Type B pancreatic cell (in vitro differentiated cells): ENCODE results near the gene PKP1. TPM values are rescaled to one million over a fixed set of nuclear protein-coding genes. Genes with fewer than 3 reads are reported as not detected.
A peak's percentile ranks its signal among the peaks of the same experiment; 100 is the strongest.

Experiments used
- DNase-seq: peaks from one replicate; pipeline ENCODE4 v3.0.0; 2021; ENCODE audit warnings: mixed read lengths; ENCODE audit not compliant: unreplicated experiment; ENCODE audit errors: extremely low spot score
- H3K27ac Mint-ChIP-seq: 2 replicates; pipeline ENCODE4 v1.8.0; 2021; ENCODE audit warnings: mild to moderate bottlenecking, mixed read lengths
- H3K27me3 Mint-ChIP-seq: 2 replicates; pipeline ENCODE4 v1.8.0; 2021; ENCODE audit warnings: mixed read lengths
- H3K36me3 Mint-ChIP-seq: 2 replicates; pipeline ENCODE4 v1.8.0; 2021; ENCODE audit warnings: mixed read lengths
- H3K4me1 Mint-ChIP-seq: one replicate; pipeline ENCODE4 v1.8.0; 2021; ENCODE audit warnings: mixed read lengths; ENCODE audit not compliant: unreplicated experiment
- H3K4me3 Mint-ChIP-seq: 2 replicates; pipeline ENCODE4 v1.8.0; 2021; ENCODE audit warnings: mild to moderate bottlenecking, mixed read lengths
- H3K9me3 Mint-ChIP-seq: 2 replicates; pipeline ENCODE4 v1.8.0; 2021; ENCODE audit warnings: mixed read lengths
- CTCF ChIP-seq: fragments of 200-600 bp; sonication (generic); conservative IDR thresholded peaks from 2 replicates; pipeline ENCODE4 v1.5.0; 2021; ENCODE audit warnings: antibody characterized with exemption, mild to moderate bottlenecking
- total RNA-seq: library from RNA; stranded (reverse); gene quantifications from 2 replicates; pipeline ENCODE4 v1.2.1, GENCODE V29; 2021; ENCODE audit warnings: low replicate concordance

Gene PKP1
- total RNA-seq, 1 donor from 2014 or later: 7.6 TPM

- Mint-ChIP-seq H3K27me3 (peaks cover 12% of the 10 kb centered on the region), H3K4me1 (peaks cover 12% of the 10 kb centered on the region), H3K36me3 (no peaks in the 10 kb centered on the region), H3K27ac (no peak overlapping the region), H3K4me3 (no peak overlapping the region), H3K9me3 (no peaks in the 10 kb centered on the region)
- TF ChIP-seq CTCF: no peak
- no peak for DNase-seq
These were observed 52.6 kb downstream of the PKP1 start for GRCh38 chr1:201335901-201336300.

GRCh38 chr1:201336711-201337450 is 53.6 kb downstream of the PKP1 start:
- DNase-seq: no peak
- Mint-ChIP-seq H3K9me3 (no peaks in the 10 kb centered on the region), H3K27me3 (peaks cover 12% of the 10 kb centered on the region), H3K27ac (no peak overlapping the region), H3K4me1 (peaks cover 12% of the 10 kb centered on the region), H3K4me3 (no peak overlapping the region), H3K36me3 (no peaks in the 10 kb centered on the region)
- no peak for TF ChIP-seq CTCF

GRCh38 chr1:201341377-201341776 is 58.1 kb downstream of the PKP1 start:
- no peak for TF ChIP-seq CTCF
- no peak overlapping the region for H3K4me3 Mint-ChIP-seq

GRCh38 chr1:201344206-201345080 is 61.1 kb downstream of the PKP1 start:
- Mint-ChIP-seq H3K36me3 (no peaks in the 10 kb centered on the region), H3K27ac (peak overlapping the region; percentile 61), H3K4me1 (peaks cover 27% of the 10 kb centered on the region), H3K4me3 (no peak overlapping the region), H3K9me3 (no peaks in the 10 kb centered on the region), H3K27me3 (peaks cover 15% of the 10 kb centered on the region)
- DNase-seq: no peak
- no peak for TF ChIP-seq CTCF

More at GRCh38 chr1:201341377-201341776, 58.1 kb downstream of the PKP1 start:
- DNase-seq: no peak
- H3K9me3 Mint-ChIP-seq: no peaks in the 10 kb centered on the region
- peaks cover 13% of the 10 kb centered on the region for H3K4me1 Mint-ChIP-seq
- H3K27ac Mint-ChIP-seq: no peak overlapping the region
- H3K27me3 Mint-ChIP-seq: peaks cover 9% of the 10 kb centered on the region
- no peaks in the 10 kb centered on the region for H3K36me3 Mint-ChIP-seq

- Mint-ChIP-seq H3K4me3 (no peak overlapping the region), H3K27me3 (peaks cover 13% of the 10 kb centered on the region), H3K4me1 (peaks cover 27% of the 10 kb centered on the region), H3K36me3 (no peaks in the 10 kb centered on the region), H3K27ac (peak overlapping the region; percentile 61), H3K9me3 (no peaks in the 10 kb centered on the region)
- TF ChIP-seq CTCF: no peak
- DNase-seq: no peak
These were observed 61.7 kb downstream of the PKP1 start for GRCh38 chr1:201345081-201345355.
